ENCODE measurements around the gene HCFC1R1.

Gene HCFC1R1

GRCh38 chr16:3058139-3059030, 34.6 kb upstream of the HCFC1R1 start:
- H4K91ac ChIP-seq (ENCODE audit: low read depth, low read length, poor library complexity), result no peak overlapping the region
- peak overlapping the region; percentile 93 for H2AFZ ChIP-seq (ENCODE audit: low read length)
- H3K27me3 ChIP-seq (ENCODE audit: control insufficient read depth in 3 of 3, insufficient read depth in 3 of 3, low read depth in 1 of 3, low read length in 3 of 3), result peaks cover 0 to 13% (median 0%) of the 10 kb centered on the region in 3 experiments
- no peak overlapping the region for H3K27ac ChIP-seq (replicated peaks; ENCODE audit: low read length)
- no peak overlapping the region for H2BK5ac ChIP-seq (ENCODE audit: low read length)
- H3K18ac ChIP-seq (ENCODE audit: low read length), result peak overlapping the region; percentile 94
- no CpG with 5 or more reads among the region's 77 CpGs for WGBS, 2 donors (ENCODE audit: extremely low coverage in 2 of 2, insufficient read length in 2 of 2, insufficient replicate concordance in 1 of 2)
- H2BK15ac ChIP-seq (ENCODE audit: low read length), result peak overlapping the region; percentile 70
- H3K4me1 ChIP-seq (ENCODE audit: control insufficient read depth in 2 of 2, insufficient read depth in 1 of 2, low read depth in 1 of 2, low read length in 2 of 2), result peaks cover 5 to 7% of the 10 kb centered on the region in 2 donors
- peak overlapping the region; percentile 94 for H3K9ac ChIP-seq (ENCODE audit: low read depth, low read length, poor library complexity)
- H3K36me3 ChIP-seq (replicated peaks in 1 of 2; ENCODE audit: control insufficient read depth in 2 of 2, insufficient read depth in 2 of 2, low read length in 2 of 2), result peaks cover 7 to 12% of the 10 kb centered on the region in 2 donors
- H3K4ac ChIP-seq (ENCODE audit: low read length), result no peak overlapping the region
- H4K8ac ChIP-seq (ENCODE audit: low read depth, low read length), result no peak overlapping the region
- peak overlapping the region; percentile 73 for H2AK5ac ChIP-seq (ENCODE audit: low read depth, low read length)
- H2BK12ac ChIP-seq (ENCODE audit: low read length), result no peak overlapping the region
- peak overlapping the region; percentile 96 for H3K4me2 ChIP-seq (ENCODE audit: insufficient read depth, low read length, poor library complexity, severe bottlenecking)
- H2BK120ac ChIP-seq (ENCODE audit: low read depth, low read length), result no peak overlapping the region
- no peak overlapping the region for H3K14ac ChIP-seq (ENCODE audit: low read length)
- DNase-seq (ENCODE audit: low spot score), result peak; percentile 23
- H3K9me3 ChIP-seq (replicated peaks in 1 of 2; ENCODE audit: control insufficient read depth in 2 of 2, insufficient read depth in 1 of 2, low read depth in 1 of 2, low read length in 2 of 2), result peaks cover 0 to 2% of the 10 kb centered on the region in 2 donors
- H3K4me3 ChIP-seq (ENCODE audit: low read length in 2 of 2), result peak overlapping the region; percentile 58 to 88
- H3K23ac ChIP-seq (ENCODE audit: low read depth, low read length, poor library complexity), result peak overlapping the region; percentile 89
- H3K79me1 ChIP-seq (ENCODE audit: low read depth, low read length), result peaks cover 1% of the 10 kb centered on the region

GRCh38 chr16:3057181-3058138, 33.7 kb upstream of the HCFC1R1 start:
- Histone ChIP-seq H3K23ac (ENCODE audit: low read depth, low read length, poor library complexity) (peak overlapping the region; percentile 89), H4K8ac (ENCODE audit: low read depth, low read length) (no peak overlapping the region), H3K9ac (ENCODE audit: low read depth, low read length, poor library complexity) (peak overlapping the region; percentile 38), H3K4me2 (ENCODE audit: insufficient read depth, low read length, poor library complexity, severe bottlenecking) (peak overlapping the region; percentile 96), H2BK15ac (ENCODE audit: low read length) (no peak overlapping the region), H3K14ac (ENCODE audit: low read length) (no peak overlapping the region), H3K27ac (replicated peaks; ENCODE audit: low read length) (no peak overlapping the region), H2BK120ac (ENCODE audit: low read depth, low read length) (no peak overlapping the region), H4K91ac (ENCODE audit: low read depth, low read length, poor library complexity) (no peak overlapping the region), H2BK5ac (ENCODE audit: low read length) (no peak overlapping the region), H3K4ac (ENCODE audit: low read length) (no peak overlapping the region), H3K27me3 (ENCODE audit: control insufficient read depth in 3 of 3, insufficient read depth in 3 of 3, low read depth in 1 of 3, low read length in 3 of 3) (peaks cover 0 to 13% (median 0%) of the 10 kb centered on the region in 3 experiments), H3K4me3 (ENCODE audit: low read length in 2 of 2) (no peak overlapping the region), H3K79me1 (ENCODE audit: low read depth, low read length) (peaks cover 1% of the 10 kb centered on the region), H3K9me3 (replicated peaks in 1 of 2; ENCODE audit: control insufficient read depth in 2 of 2, insufficient read depth in 1 of 2, low read depth in 1 of 2, low read length in 2 of 2) (peaks cover 0 to 2% of the 10 kb centered on the region in 2 donors), H2AK5ac (ENCODE audit: low read depth, low read length) (no peak overlapping the region), H3K18ac (ENCODE audit: low read length) (peak overlapping the region; percentile 27), H2BK12ac (ENCODE audit: low read length) (no peak overlapping the region), H3K36me3 (replicated peaks in 1 of 2; ENCODE audit: control insufficient read depth in 2 of 2, insufficient read depth in 2 of 2, low read length in 2 of 2) (peaks cover 7 to 12% of the 10 kb centered on the region in 2 donors), H3K4me1 (ENCODE audit: control insufficient read depth in 2 of 2, insufficient read depth in 1 of 2, low read depth in 1 of 2, low read length in 2 of 2) (peaks cover 5 to 7% of the 10 kb centered on the region in 2 donors), H2AFZ (ENCODE audit: low read length) (no peak overlapping the region)
- no peak for DNase-seq (ENCODE audit: low spot score)
- no CpG with 5 or more reads among the region's 22 CpGs for WGBS, 2 donors (ENCODE audit: extremely low coverage in 2 of 2, insufficient read length in 2 of 2, insufficient replicate concordance in 1 of 2)

GRCh38 chr16:3056336-3057180, 32.8 kb upstream of the HCFC1R1 start:
- no peak overlapping the region for H3K27ac ChIP-seq (replicated peaks; ENCODE audit: low read length)
- no peak overlapping the region for H3K14ac ChIP-seq (ENCODE audit: low read length)
- no peak overlapping the region for H2BK5ac ChIP-seq (ENCODE audit: low read length)
- H3K27me3 ChIP-seq (ENCODE audit: control insufficient read depth in 3 of 3, insufficient read depth in 3 of 3, low read depth in 1 of 3, low read length in 3 of 3), result peaks cover 0 to 13% (median 0%) of the 10 kb centered on the region in 3 experiments
- WGBS, 2 donors (ENCODE audit: extremely low coverage in 2 of 2, insufficient read length in 2 of 2, insufficient replicate concordance in 1 of 2), result no CpG with 5 or more reads among the region's 19 CpGs
- H3K79me1 ChIP-seq (ENCODE audit: low read depth, low read length), result peaks cover 1% of the 10 kb centered on the region
- H3K4me1 ChIP-seq (ENCODE audit: control insufficient read depth in 2 of 2, insufficient read depth in 1 of 2, low read depth in 1 of 2, low read length in 2 of 2), result peaks cover 5 to 7% of the 10 kb centered on the region in 2 donors
- peak overlapping the region; percentile 38 for H3K9ac ChIP-seq (ENCODE audit: low read depth, low read length, poor library complexity)
- no peak overlapping the region for H2AK5ac ChIP-seq (ENCODE audit: low read depth, low read length)
- H4K91ac ChIP-seq (ENCODE audit: low read depth, low read length, poor library complexity), result no peak overlapping the region
- no peak overlapping the region for H3K23ac ChIP-seq (ENCODE audit: low read depth, low read length, poor library complexity)
- no peak overlapping the region for H2BK120ac ChIP-seq (ENCODE audit: low read depth, low read length)
- H2BK15ac ChIP-seq (ENCODE audit: low read length), result no peak overlapping the region
- H3K4ac ChIP-seq (ENCODE audit: low read length), result no peak overlapping the region
- H3K4me2 ChIP-seq (ENCODE audit: insufficient read depth, low read length, poor library complexity, severe bottlenecking), result no peak overlapping the region
- H4K8ac ChIP-seq (ENCODE audit: low read depth, low read length), result no peak overlapping the region
- peaks cover 0 to 2% of the 10 kb centered on the region in 2 donors for H3K9me3 ChIP-seq (replicated peaks in 1 of 2; ENCODE audit: control insufficient read depth in 2 of 2, insufficient read depth in 1 of 2, low read depth in 1 of 2, low read length in 2 of 2)
- H2BK12ac ChIP-seq (ENCODE audit: low read length), result no peak overlapping the region
- no peak overlapping the region for H3K4me3 ChIP-seq (ENCODE audit: low read length in 2 of 2)
- H2AFZ ChIP-seq (ENCODE audit: low read length), result no peak overlapping the region
- H3K18ac ChIP-seq (ENCODE audit: low read length), result no peak overlapping the region
- no peak for DNase-seq (ENCODE audit: low spot score)
- H3K36me3 ChIP-seq (replicated peaks in 1 of 2; ENCODE audit: control insufficient read depth in 2 of 2, insufficient read depth in 2 of 2, low read length in 2 of 2), result peaks cover 7 to 12% of the 10 kb centered on the region in 2 donors

Data from neuronal stem cell (in vitro differentiated cells).